GM13977 (cell line): ENCODE data around the gene VGLL4.
A peak's percentile ranks its signal among the peaks of the same experiment; 100 is the strongest.

Experiments
- DNase-seq: peaks from one replicate; pipeline ENCODE4 v3.0.0; 2012; ENCODE audit warnings: low spot score
- in situ Hi-C: fragments of 300-500 bp; cut with MboI; formaldehyde crosslinking; loops from one replicate; pipeline ENCODE4 v1.12.0; 2022; ENCODE audit warnings: low sequenced_read_pairs, low pct_unique_long_range_greater_than_20kb, mixed read lengths, inconsistent platforms; ENCODE audit not compliant: unreplicated experiment
- TF ChIP-seq, protein P1 (sequence below): IDR thresholded peaks from 2 replicates; pipeline ENCODE4 v1.5.1; 2012; ENCODE audit warnings: mild to moderate bottlenecking, control low read depth; ENCODE audit not compliant: insufficient read depth; ENCODE audit errors: extremely low read depth, missing control alignments

VGLL4 gene

DNA sequence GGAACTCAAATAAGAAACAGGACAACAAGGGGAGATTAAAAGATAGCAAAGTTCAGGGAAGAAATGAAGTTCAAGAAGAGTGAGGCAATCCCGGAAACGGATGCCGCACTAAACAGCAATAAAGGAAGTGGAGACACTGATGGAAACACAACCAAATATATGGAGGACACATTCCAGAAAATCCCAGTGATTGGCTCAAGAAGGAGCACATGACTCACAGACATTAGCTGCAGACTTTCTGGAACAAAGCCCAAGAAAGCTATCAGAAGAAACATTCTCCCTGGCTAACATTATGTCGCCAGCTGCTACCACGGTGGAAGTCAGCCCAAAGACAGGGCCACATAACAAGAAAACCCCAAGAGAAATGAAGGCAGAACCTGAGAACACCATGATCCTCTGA, 18.1 kb upstream of the VGLL4 start:
- TF ChIP-seq, protein P1, sequence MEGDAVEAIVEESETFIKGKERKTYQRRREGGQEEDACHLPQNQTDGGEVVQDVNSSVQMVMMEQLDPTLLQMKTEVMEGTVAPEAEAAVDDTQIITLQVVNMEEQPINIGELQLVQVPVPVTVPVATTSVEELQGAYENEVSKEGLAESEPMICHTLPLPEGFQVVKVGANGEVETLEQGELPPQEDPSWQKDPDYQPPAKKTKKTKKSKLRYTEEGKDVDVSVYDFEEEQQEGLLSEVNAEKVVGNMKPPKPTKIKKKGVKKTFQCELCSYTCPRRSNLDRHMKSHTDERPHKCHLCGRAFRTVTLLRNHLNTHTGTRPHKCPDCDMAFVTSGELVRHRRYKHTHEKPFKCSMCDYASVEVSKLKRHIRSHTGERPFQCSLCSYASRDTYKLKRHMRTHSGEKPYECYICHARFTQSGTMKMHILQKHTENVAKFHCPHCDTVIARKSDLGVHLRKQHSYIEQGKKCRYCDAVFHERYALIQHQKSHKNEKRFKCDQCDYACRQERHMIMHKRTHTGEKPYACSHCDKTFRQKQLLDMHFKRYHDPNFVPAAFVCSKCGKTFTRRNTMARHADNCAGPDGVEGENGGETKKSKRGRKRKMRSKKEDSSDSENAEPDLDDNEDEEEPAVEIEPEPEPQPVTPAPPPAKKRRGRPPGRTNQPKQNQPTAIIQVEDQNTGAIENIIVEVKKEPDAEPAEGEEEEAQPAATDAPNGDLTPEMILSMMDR = no peak
- in situ Hi-C loops = loop anchor here (25.0 kb wide), 1 partner anchor 425 kb away; no protein-coding TSS in a partner anchor
- DNase-seq = no peak

GRCh38 chr3:11661052-11661656, 17.4 kb upstream of the VGLL4 start:
- TF ChIP-seq, protein P1 = no peak
- DNase-seq = no peak
- in situ Hi-C loops = loop anchor here (25.0 kb wide), 1 partner anchor 424 kb away; no protein-coding TSS in a partner anchor

DNA sequence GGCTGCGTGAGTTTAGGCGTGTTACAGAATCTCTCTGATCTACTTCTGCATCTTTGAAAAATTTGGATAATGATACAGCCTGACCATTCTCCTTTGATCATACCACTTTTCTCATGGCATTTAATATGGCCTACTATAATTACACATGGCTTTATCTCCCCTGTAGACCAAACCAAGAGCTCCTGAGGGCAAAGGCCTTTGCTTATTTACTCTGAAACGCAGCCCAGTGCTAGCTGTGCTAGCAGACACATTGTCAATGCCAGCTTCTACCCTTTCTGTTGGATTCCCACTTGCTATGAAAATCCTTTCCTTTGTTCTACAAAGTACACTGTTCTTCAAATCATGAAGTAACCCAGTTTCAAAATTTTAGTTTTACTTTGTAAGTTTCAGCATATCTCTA, 16.5 kb upstream of the VGLL4 start:
- DNase-seq = no peak
- TF ChIP-seq, protein P1 = no peak
- in situ Hi-C loops = loop anchor here (25.0 kb wide), 1 partner anchor 423 kb away; no protein-coding TSS in a partner anchor

DNA sequence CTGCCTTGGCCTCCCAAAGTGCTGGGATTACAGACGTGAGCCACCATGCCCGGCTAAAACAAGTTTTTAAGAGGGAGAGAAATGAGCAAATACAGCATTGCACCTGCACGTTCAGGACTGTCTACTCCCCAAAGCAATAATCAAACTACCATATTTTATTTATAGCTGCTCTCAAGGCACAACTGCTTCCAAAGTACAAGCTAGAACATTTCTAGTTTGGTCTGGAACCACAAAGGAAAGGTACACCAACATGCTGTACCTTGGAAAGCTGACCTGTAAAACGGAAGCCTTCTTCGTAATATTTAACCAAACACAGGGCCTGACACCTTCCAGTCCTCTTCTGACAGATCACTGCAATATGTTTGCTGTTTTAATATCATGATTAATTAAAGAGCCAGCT, 14.5 kb upstream of the VGLL4 start:
- DNase-seq = no peak
- in situ Hi-C loops = loop anchor here (10.0 to 25.0 kb wide), 2 partner anchors 283 to 421 kb away; no protein-coding TSS in a partner anchor
- TF ChIP-seq, protein P1 = no peak

DNA sequence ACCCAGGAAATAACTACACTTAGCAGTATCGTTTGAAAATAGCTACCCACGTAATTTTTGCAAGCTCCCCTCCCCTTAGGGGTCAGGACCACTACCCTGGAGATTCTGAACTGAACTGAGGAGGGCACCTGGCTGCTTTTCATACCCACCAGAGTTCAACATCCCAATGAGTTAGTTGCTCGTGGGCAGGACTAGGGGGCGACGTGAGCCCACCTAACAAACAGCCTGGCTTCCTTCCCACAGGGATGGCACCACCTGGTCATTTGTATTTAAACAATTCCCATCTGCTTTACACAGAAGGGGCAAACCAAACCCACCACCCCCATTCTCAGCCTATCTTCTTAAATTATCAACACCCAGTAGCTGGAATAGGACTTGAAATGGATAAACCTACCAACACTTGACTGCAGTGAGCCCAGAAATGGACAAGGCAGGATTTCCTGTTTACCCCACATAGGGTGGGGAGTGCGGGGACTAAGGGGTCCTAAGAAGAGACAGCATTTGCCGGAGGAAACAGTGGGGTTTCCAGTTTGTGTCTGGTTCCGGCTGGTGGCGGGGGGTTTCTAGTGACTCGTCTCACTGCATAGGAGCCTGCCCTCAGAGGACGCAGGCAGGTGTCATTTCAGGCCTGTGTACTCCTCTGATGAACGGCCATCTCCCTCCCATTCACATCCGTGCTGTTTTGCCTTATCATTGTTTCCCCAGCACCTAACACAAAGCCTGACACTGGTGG, 11.6 kb upstream of the VGLL4 start:
- TF ChIP-seq, protein P1 = peak; percentile 62
- DNase-seq = no peak
- in situ Hi-C loops = loop anchor here (10.0 to 25.0 kb wide), 2 partner anchors 281 to 418 kb away; no protein-coding TSS in a partner anchor

- no peak for DNase-seq
- in situ Hi-C loops = loop anchor here (10.0 to 25.0 kb wide), 2 partner anchors 279 to 417 kb away; no protein-coding TSS in a partner anchor
- TF ChIP-seq, protein P1 = no peak
These were observed 10.5 kb upstream of the VGLL4 start for GRCh38 chr3:11654166-11654565.
